Activated CD4-positive, alpha-beta T cell treated with anti-CD3 and anti-CD28 coated beads, Interleukin-2, amount 50 U/mL, for 1 hour (primary cell): ENCODE measurements around the gene SFMBT1.
A peak's percentile ranks its signal among the peaks of the same experiment; 100 is the strongest.
"Not testable (repeated sequence)": the region's sequence is repeated elsewhere in the genome, so short reads cannot be mapped to it uniquely, and the experiment has no call there.

Source experiments
- DNase-seq: peaks from one replicate; pipeline ENCODE4 v3.0.0-alpha.2; 2020

The SFMBT1 gene

GRCh38 chr3:53035825-53036619, 9.9 kb downstream of the SFMBT1 start:
- DNase-seq: no peak

DNA sequence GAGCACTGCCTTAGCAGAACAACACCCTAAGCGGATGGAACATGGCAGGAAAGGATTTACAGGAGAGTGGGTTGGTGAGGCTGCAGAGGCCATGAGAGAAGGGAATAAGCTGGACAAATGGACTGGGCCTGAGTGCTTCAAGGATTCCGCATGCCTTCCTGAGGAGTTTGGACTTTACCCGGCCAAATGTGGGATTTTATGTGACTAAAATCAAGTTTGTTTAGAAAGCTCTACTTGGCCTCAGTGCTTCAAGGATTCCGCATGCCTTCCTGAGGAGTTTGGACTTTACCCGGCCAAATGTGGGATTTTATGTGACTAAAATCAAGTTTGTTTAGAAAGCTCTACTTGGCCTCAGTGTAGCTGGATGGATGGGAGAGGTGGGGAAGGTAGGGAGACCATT, 10.9 kb downstream of the SFMBT1 start:
- DNase-seq: not testable (repeated sequence)

DNA sequence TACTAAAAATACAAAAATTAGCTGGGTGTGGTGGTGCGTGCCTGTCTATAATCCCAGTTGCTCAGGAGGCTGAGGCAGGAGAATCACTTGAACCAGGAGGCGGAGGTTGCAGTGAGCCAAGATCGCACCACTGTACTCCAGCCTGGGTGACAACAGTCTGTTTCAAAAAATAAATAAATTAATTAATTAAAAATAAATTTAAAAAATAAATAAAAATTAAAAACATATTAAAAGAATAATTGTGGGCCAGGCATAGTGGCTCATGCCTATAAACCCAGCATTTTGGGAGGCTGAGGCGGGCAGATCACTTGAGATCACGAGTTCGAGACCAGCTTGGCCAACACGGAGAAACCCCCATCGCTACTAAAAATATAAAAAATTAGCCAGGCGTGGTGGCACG, 11.5 kb downstream of the SFMBT1 start:
- not testable (repeated sequence) for DNase-seq

DNA sequence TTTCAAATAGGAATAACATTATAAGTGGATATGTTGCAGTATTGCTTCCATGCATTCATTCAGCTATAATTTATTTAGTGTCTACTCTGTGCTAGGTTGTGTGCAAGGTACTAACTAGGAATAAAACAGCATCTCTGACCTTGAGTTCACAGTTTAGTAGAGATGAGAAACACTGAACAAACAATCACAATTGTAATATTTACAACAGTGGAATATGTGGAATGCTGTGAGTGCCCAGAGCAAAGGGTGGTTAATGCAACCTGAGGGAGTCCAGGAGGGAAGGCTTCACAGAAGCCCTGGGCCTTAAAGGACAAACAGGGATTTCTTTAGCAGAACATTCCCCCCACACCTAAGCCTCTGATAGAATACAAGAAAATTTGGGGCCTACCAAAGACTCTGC, 13.3 kb downstream of the SFMBT1 start:
- DNase-seq: no peak

GRCh38 chr3:53030619-53031449, 15.0 kb downstream of the SFMBT1 start:
- peak; percentile 50 for DNase-seq

GRCh38 chr3:53028641-53029040, 17.2 kb downstream of the SFMBT1 start:
- DNase-seq: no peak

GRCh38 chr3:53027254-53027844, 18.5 kb downstream of the SFMBT1 start:
- no peak for DNase-seq

DNA sequence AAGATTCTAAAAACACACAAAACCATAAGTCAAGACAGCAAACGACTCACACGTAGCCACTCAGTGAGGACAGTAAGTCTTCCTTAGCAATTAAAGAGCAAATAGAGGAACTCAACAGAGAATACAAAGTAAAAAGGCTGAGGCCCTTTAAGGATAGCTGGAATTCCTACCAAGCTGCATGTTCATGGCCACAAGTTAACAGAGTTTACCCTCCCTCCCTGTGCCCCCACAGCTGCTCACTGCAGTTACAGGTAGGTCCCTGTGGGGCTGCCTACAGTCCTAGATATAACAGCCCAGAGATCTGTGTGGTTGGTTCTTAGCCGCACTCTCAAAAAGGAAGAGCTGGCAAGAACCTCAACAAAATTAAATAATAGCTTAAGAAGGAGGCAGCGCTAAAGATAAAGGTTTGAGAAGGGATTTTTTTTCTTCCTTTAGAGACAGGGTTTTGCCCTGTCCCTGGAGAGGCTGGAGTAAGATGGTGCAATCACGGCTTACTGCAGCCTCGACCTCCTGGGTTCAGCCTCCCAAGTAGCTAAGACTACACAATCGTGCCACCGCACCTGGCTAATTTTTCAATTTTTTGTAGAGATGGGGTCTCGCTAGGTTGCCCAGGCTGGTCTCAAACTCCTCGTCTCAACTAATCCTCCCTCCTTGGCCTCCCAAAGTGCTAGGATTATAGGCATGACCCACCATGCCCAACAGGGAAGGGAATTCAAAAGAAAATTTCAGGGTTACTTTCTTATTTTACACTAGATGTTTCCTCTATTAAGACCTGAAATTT, 19.3 kb downstream of the SFMBT1 start:
- DNase-seq: no peak

- DNase-seq: no peak
Observed at GRCh38 chr3:53024315-53024714, 21.6 kb downstream of the SFMBT1 start.

DNA sequence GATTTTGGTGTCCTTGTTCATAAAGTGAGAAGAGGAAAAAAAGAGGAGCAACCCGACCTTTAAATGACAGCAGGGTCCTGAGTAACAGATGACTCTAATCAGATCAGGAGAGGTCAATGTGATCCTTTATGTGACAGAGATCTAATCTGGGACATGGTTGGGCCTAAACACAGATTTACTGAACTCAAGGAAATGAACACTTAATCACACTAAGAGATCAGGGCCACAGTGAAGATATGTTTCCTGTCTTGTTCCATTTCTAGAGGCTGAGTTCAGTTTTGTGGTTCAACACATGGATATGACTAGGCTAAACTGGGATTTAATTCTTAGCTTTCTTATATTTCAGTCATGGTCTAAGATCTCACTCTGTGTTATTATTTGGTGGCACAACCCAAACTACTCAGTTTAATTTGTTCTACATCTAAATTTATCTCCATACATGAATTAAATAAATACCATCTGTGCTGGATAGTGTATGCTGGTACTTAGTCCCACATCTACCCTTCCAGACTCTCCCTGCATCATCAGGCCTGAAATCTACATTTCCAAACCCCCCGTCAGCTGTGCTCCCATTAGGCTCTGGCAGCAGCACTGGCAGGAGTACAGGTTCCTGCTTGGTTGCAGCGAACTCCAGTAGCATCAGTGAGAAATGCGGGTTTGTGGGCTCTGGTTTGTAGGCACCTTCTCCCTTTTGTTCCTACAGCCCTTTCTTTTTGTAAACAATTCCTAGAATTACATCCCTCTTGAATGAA, 22.6 kb downstream of the SFMBT1 start:
- DNase-seq: no peak

DNA sequence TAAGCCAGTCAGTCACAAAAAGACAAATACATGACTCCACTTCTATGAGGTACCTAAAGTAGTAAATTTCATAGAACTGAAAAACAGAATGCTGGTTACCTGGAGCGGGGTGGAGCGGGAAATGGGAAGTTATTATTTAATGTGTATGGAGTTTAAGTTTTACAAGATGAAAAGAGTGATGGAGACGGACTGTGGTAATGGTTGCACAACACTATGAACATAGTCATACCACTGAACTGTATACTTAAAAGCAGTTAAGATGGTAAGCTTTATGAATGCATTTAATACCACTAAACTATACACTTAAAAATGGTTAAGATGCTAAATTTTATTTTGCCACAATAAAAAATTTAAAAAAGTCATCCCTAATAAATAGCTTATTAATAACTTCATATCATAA, 23.2 kb downstream of the SFMBT1 start:
- no peak for DNase-seq

DNA sequence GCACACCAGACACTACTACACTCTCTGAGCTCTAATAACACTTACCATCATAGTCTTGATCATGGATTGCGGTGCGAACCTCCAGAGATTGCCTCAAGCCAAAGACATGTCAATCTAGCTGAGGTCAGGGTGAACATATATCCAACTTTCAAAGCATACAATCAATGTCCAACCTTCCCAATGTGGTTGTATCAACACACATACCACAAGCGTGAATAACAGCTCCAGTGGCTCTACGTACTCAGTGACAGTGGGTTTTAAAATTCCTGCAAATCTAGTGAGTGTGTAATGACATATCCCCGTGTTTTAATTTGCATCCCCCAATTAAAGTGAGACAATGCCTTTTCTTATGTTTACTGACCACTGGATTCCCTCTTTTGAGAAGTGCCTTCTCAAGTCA, 29.6 kb downstream of the SFMBT1 start:
- DNase-seq: no peak

DNA sequence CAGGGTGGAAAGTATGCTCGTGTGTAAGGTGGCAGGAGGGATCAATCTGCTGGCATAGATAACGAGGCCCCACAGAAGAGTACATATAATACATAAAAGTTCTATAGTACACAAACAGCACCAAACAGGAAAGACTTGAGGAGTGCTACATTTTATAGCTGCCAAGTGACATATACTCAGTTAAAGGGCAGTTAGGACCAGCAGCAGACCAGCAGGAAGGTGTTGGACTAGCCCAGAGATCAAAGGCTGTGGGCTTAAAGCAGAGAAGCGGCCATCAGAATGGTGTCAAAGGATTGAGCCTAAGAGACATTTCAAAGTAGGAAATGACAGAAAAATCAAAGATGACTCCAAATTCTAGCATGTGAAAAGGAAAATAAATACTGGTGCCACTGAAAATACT, 34.5 kb downstream of the SFMBT1 start:
- DNase-seq: no peak

DNA sequence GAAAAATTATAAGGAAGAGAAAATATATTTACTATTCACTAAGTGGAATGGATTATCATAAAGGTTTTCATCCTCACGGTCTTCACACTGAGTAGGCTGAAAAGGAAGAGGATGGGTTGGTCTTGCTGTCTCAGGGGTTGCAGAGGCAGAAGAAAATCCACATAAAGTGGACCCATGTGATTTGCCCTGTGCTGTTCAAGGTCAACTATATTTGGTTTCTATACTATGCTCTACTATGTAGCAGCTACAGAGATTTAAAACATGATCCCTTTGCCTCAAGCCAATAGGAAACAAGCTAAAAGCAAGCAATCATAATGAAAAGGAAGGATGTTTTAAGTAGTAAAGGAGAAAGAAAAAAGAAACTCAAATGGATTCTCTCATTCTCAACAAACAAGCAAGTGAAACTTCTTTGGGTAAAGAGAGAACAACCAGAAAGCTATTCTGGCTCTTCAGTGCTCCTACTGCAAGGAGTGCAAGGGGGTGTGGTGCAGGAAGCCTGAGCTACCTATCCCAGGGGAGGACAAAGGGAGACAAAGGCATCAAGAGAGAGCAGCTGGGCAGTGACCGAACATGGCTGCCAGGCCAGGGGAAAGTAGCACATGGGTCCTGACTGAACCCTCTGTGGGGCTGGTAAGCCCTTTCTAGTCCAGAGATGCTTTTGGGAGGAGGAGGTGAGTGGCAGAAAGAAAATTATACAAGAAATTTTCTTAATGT, 35.9 kb downstream of the SFMBT1 start:
- no peak for DNase-seq

DNA sequence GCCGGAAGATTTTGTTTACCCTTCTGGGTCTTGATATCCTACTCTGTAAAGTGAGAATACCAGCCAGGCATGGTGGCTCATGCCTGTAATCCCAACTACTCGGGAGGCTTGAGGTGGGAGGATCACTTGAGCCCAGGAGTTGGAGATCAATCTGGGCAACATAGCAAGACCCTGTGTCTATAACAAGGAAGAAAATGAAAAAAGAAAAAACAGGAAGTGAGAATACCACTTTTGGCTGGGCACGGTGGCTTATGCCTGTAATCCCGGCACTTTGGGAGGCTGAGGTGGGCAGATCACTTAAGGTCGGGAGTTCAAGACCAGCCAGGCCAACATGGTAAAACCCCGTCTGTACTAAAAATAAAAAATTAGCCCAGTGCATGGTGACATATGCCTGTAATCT, 36.9 kb downstream of the SFMBT1 start:
- no peak for DNase-seq

- DNase-seq: no peak
Observed at GRCh38 chr3:53005854-53006513, 39.9 kb downstream of the SFMBT1 start.

- DNase-seq: no peak
Observed at GRCh38 chr3:53005338-53005737, 40.5 kb downstream of the SFMBT1 start.

GRCh38 chr3:53003320-53003719, 42.6 kb downstream of the SFMBT1 start:
- no peak for DNase-seq

DNA sequence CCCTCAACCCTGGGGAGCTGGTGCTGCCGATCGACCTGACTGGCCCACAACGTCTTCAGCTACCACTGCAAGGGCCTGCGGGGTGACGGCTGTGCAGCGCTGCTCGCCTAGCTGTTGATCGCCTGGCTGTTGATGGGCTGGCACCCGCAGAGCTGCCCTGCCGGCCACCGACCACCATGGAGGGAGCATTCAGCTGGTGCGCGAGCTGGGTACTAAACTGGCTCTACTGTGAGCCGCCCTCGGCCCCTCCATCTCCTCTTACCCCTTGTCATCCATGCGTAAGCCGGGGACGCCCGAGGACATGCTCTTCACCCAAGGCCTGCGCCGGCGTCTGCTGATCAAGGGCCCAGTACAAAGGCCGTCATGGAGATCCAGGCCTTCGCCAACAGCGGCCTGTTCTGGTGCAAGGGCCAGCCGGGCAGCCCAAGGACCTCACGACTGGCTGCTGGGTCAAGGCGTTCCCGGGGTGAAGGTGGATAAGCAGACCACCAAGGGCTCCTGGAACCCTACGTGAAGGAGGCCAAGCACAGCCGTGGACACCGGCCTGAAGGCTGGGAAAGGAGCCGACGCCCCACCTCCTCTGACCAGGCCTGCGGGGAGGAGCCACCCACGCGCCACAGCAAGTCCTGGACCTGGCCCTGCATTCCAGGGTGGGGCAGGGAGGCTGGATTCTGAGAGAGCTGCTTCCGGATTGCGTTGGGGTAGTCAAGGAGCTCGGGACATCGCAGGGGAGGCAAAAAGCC, 46.9 kb downstream of the SFMBT1 start:
- no peak for DNase-seq

GRCh38 chr3:52990637-52991036, 55.2 kb downstream of the SFMBT1 start:
- DNase-seq: no peak
